ENCODE results near the gene RXRB. TPM values are rescaled to one million over a fixed set of nuclear protein-coding genes. Genes with fewer than 3 reads are reported as not detected.
A peak's percentile ranks its signal among the peaks of the same experiment; 100 is the strongest.

Gene RXRB
- polyA plus RNA-seq, 1 donor (not counting 4 experiments of a cell fraction or from before 2014, with no cell fraction given): 23.2 TPM

- TF ChIP-seq EZH2 (IDR thresholded peaks at IDR 0.05; ENCODE audit: low read length): no peak
- TF ChIP-seq CTCF (optimal IDR thresholded peaks at IDR 0.05 in 1 of 3, IDR thresholded peaks at IDR 0.05 in 1 of 3, conservative IDR thresholded peaks at IDR 0.05 in 1 of 3; ENCODE audit: extremely low read depth in 1 of 3, insufficient read depth in 2 of 3, low read length in 3 of 3): no peak
- no peak for DNase-seq (ENCODE audit: low read depth, low spot score)
- dilution Hi-C loops (cut with MboI; ENCODE audit: extremely low pct_ligation_motif_present, low sequenced_read_pairs): no loop called here
- Histone ChIP-seq H3K4me2 (ENCODE audit: control insufficient read depth, extremely low read depth, insufficient read depth, low read depth, low read length) (no peak overlapping the region), H4K20me1 (ENCODE audit: control insufficient read depth, extremely low read depth, insufficient read depth, low read length) (peaks cover 3% of the 10 kb centered on the region), H3K9me1 (ENCODE audit: control insufficient read depth, extremely low read depth, insufficient read depth, low read length) (peaks cover 5% of the 10 kb centered on the region), H3K9ac (ENCODE audit: control insufficient read depth, extremely low read depth, insufficient read depth, low read length) (no peak overlapping the region), H3K9me3 (ENCODE audit: control insufficient read depth, low read depth, low read length) (no peaks in the 10 kb centered on the region), H3K4me1 (ENCODE audit: control insufficient read depth, extremely low read depth, insufficient read depth, low read length) (peaks cover 20% of the 10 kb centered on the region), H3K36me3 (ENCODE audit: control insufficient read depth in 2 of 2, extremely low read depth in 1 of 2, insufficient read depth in 2 of 2, low read length in 2 of 2) (peaks cover 25 to 31% of the 10 kb centered on the region in 2 experiments), H3K4me3 (ENCODE audit: control insufficient read depth in 2 of 3, extremely low read depth in 1 of 3, insufficient read depth in 2 of 3, low read depth in 1 of 3, low read length in 3 of 3) (no peak overlapping the region), H3K79me2 (ENCODE audit: control insufficient read depth, insufficient read depth, low read length) (peaks cover 32% of the 10 kb centered on the region), H3K27ac (ENCODE audit: control insufficient read depth, insufficient read depth, low read length) (no peak overlapping the region), H3K27me3 (ENCODE audit: control insufficient read depth, extremely low read depth, insufficient read depth, low read length) (no peaks in the 10 kb centered on the region), H2AFZ (ENCODE audit: control insufficient read depth, low read length) (no peak overlapping the region)
- FAIRE-seq: no peak
Measured at GRCh38 chr6:33198159-33198852, 2.2 kb downstream of the RXRB start.

GRCh38 chr6:33197431-33198048 lies 2.9 kb downstream of the RXRB start:
- FAIRE-seq (peak; percentile 39), DNase-seq (ENCODE audit: low read depth, low spot score) (no peak)
- no peak overlapping the region for H2AFZ ChIP-seq (ENCODE audit: control insufficient read depth, low read length)
- H3K4me1 ChIP-seq (ENCODE audit: control insufficient read depth, extremely low read depth, insufficient read depth, low read length): peaks cover 20% of the 10 kb centered on the region
- dilution Hi-C loops (cut with MboI; ENCODE audit: extremely low pct_ligation_motif_present, low sequenced_read_pairs): no loop called here
- no peak overlapping the region for H3K4me2 ChIP-seq (ENCODE audit: control insufficient read depth, extremely low read depth, insufficient read depth, low read depth, low read length)
- TF ChIP-seq CTCF (optimal IDR thresholded peaks at IDR 0.05 in 1 of 3, IDR thresholded peaks at IDR 0.05 in 1 of 3, conservative IDR thresholded peaks at IDR 0.05 in 1 of 3; ENCODE audit: extremely low read depth in 1 of 3, insufficient read depth in 2 of 3, low read length in 3 of 3): peak in 2 of 3 experiments; percentile 81 to 92
- TF ChIP-seq EZH2 (IDR thresholded peaks at IDR 0.05; ENCODE audit: low read length): no peak
- H4K20me1 ChIP-seq (ENCODE audit: control insufficient read depth, extremely low read depth, insufficient read depth, low read length): peaks cover 3% of the 10 kb centered on the region
- peaks cover 19 to 25% of the 10 kb centered on the region in 2 experiments for H3K36me3 ChIP-seq (ENCODE audit: control insufficient read depth in 2 of 2, extremely low read depth in 1 of 2, insufficient read depth in 2 of 2, low read length in 2 of 2)
- peaks cover 26% of the 10 kb centered on the region for H3K79me2 ChIP-seq (ENCODE audit: control insufficient read depth, insufficient read depth, low read length)
- H3K9ac ChIP-seq (ENCODE audit: control insufficient read depth, extremely low read depth, insufficient read depth, low read length): no peak overlapping the region
- H3K4me3 ChIP-seq (ENCODE audit: control insufficient read depth in 2 of 3, extremely low read depth in 1 of 3, insufficient read depth in 2 of 3, low read depth in 1 of 3, low read length in 3 of 3): no peak overlapping the region
- H3K9me1 ChIP-seq (ENCODE audit: control insufficient read depth, extremely low read depth, insufficient read depth, low read length): peaks cover 5% of the 10 kb centered on the region
- no peak overlapping the region for H3K27ac ChIP-seq (ENCODE audit: control insufficient read depth, insufficient read depth, low read length)
- peaks cover 6% of the 10 kb centered on the region for H3K27me3 ChIP-seq (ENCODE audit: control insufficient read depth, extremely low read depth, insufficient read depth, low read length)
- no peaks in the 10 kb centered on the region for H3K9me3 ChIP-seq (ENCODE audit: control insufficient read depth, low read depth, low read length)

Measured in keratinocyte (primary cell).